Middle frontal gyrus (tissue), 1 donor: ENCODE data around the gene SOX6.
"Not testable (repeated sequence)": the region's sequence is repeated elsewhere in the genome, so short reads cannot be mapped to it uniquely, and the experiment has no call there.

Source experiments
- DNase-seq: peaks from one replicate; pipeline ENCODE4 v3.0.0-alpha.2; 2015; ENCODE audit warnings: low spot score; ENCODE audit errors: extremely low spot score

Gene SOX6

DNA sequence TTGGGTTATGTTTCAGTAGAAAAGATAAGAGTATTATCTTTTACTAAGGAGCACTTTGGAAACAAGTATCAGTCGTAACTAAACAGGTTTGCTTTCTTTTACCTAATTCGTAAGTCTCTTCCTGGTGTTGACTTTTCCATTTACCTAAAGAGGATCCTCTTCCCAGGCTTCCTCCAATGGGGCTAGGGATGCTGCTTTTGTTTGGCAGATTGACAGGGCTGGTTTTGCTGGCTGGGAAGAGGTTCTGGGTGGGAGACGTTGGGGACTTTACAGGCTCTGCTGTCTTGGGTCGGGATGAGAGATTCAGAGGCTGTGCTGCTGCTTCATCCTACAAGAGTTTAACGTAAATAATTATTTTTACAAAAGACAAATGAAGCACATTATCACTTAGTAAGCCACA is 306.7 kb downstream of the SOX6 start:
- no peak for DNase-seq

DNA sequence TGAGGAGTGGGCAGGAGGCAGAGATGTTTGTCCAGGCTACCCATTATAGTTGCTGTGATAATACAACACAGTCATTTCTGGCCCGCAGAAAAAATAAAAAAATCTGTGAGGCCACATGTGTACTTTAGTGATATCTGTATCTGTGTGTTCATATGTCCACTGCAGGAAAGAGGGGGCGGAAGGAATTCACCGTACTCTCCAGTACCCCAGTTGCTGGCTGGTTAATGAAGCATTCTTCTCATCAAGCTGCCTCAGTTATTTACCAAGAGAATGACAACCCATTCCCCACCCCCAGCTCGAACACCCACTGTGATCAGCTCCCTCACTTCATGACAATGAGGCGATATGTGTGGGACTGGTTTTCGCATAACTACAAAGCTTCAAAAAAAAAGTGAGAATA is 309.3 kb downstream of the SOX6 start:
- no peak for DNase-seq

DNA sequence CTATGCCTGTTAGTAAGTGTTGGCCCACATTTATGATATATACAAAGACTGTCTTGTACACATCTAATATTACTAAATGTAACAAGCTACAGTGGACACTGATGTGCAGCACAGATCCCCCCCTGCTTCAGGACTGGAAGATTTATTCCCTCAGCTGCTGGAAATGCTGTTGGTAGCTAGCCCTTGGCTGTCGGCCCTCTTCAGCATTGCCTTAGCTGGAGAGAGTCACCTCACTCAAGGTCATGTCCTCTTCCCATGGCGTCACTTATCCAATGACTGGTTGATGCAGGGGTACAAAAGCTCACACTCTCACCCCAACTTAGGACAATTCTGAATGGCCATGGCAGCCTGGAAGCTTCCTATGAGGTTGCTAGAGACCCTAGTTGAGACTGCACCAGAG is 312.7 kb downstream of the SOX6 start:
- DNase-seq, result no peak

DNA sequence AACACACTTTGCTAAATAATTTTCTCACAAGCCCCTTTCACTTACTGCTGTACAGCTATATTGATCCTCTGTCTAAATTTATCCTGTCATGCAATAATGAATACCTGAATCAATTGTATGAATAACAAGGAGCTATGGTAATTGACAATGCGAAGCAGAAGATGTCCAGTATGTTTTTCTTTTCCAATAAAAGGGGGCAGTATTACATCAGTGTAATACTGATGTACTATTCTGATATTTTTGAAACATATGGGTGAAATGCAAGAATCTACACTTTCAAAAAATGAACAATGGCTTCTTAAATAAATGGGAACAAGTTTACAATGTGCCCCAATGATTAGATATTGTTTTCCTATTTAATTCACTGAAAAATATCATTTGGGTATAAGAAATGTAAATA is 315.1 kb downstream of the SOX6 start:
- no peak for DNase-seq

DNA sequence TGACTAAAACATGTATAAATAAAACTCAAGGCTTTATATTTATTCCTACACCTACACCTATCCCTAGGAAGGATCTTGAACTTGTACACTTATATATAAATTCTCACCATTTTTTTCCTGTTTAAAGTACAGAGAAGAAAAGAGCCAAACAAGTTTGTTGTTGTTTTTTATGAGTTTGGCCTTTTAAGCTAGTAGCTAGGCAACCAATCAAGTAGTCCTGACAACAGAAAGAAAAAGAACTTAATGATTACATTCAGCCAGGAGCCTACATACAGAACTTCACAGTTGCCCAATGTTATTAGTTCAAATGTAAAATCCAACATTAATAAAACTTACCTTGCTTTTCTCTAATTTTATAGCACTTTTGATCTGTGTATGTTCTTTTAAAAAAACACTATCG is 316.2 kb downstream of the SOX6 start:
- DNase-seq, result no peak

DNA sequence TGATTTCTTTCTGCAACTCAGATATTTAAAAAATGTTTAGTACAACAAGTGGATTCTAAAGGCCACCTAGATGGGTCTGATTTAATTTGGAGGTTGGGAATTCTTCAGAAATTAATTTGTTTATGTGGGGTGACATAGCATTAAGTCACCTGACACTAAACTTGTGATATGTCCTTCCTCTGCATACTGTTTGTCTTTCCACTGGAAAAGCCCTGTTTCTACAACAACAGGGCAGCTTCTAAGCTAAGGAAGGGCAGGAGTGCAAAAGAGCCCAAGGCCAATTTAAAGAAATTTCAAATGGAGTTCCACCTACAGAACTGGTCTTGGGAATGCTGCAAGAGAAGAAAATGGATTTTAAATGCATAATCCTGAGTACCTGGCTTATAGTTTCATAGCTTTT is 319.2 kb downstream of the SOX6 start:
- no peak for DNase-seq

DNA sequence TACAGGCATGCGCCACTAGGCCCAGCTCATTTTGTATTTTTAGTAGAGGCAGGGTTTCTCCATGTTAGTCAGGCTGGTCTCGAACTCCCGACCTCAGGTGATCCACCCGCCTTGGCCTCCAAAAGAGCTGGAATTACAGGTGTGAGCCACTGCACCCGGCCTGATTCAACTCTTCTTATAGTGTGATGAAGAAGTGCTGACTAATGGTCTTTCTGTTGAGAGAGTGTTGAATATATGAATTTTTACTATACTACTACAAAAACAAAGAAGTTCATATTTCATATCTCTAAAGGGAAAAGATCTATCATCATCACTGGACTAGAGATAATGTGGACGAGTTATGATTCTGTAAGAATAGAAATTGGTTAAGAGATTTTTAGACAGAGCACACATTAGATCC is 320.1 kb downstream of the SOX6 start:
- DNase-seq, result no peak

DNA sequence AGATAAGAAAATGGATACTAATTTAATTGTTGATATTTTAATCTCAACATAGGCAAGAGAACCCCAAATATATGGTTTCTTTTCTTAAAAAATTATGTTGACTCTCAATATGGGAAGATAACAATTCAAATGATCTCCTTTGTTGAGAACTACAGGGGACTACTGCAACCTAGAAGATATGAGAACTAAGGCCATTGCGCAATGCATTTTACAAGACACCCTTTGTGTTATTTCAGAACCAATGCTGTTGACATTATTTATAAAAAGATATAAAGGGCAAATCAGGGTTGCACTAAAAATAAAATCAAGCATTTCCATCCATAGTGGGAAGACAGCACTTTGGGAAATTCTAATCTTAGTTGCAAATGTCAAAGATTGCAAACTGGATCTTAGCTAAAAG is 322.3 kb downstream of the SOX6 start:
- DNase-seq, result no peak

DNA sequence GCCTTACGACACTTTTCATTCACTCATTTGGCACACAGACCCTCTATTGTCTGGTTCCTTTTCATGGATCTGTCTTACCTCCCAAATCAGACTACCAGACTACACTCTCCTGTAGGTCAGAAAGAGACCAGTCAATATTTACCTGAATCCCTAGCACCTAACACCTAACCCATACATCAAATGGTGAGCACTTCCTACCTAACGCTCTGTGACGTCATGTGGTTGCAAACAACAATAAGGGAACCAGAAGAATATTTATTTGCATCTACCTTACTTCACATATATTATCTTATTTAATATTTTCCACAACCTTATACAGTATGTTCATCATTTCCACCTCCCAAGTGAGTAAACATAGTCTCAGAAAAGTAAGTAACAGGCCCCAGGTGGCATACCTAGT is 323.4 kb downstream of the SOX6 start:
- no peak for DNase-seq

DNA sequence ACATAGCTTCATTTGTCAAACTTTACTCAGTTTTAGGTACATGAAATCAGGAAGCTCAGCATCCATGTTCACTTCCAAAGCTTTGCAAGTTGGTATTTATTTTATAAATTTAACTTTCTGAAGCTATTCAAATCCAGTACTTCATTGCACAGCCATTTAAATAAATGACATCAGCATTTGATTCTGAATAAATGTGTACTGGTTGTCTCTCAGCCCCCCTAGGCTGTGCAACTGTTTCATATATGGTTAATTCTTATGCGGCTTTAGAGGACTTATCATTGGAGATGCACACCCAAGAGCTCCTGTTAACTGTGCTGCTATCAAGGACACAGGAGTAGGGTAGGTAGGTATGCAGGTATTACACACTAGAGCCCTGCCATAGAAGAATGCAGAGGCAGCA is 325.1 kb downstream of the SOX6 start:
- DNase-seq, result no peak

DNA sequence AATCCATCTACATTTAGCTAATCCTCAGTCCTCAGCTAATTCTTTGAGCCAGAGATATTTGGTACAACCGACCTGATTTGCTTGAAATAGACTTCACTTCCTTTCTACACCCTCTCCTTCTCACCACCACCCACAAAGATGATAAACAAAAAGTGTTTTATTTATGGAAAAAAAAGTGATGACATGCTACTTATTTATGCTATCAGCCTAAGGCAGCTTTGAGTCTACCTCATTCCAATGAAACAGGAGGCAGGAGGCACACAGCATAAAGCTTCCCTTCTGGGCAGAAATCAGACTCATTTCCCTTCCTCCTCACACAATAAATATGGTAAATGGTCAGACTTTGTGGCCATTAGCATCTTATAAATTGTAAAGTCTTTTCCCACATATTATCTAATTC is 325.7 kb downstream of the SOX6 start:
- no peak for DNase-seq

DNA sequence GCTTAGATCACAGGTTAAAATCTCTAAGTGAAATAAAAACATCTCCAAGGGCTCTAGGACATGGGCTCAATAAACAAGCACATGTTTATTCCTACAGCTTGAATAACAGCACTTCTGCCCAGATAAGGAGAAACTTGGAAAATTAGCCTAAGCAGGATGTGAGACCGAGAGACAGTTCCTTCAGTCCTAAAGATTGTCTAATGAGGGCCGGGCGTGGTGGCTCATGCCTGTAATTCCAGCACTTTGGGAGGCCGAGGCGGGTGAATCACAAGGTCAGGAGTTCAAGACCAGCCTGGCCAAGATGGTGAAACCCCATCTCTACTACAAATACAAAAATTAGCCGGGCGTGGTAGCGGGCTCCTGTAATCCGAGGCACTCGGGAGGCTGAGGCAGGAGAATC is 327.2 kb downstream of the SOX6 start:
- DNase-seq, result not testable (repeated sequence)

DNA sequence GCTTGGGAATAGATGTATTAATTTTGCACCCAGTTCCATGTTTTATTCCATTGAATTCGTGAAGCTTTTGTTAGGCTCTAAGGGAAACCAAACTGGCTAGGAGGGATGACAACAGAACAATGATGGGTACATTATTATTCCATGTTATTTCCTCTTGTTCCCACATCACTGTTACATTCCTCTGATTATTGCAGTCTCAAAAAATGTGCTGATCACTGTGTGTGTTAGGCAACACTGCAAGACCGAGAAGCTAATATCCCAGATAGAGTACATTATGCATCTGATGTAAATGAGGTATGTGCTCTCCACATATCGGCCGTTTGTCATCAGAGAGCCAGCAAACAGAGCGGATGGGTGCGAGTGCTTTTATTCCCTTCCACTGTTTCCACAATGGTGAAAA is 327.9 kb downstream of the SOX6 start:
- no peak for DNase-seq

DNA sequence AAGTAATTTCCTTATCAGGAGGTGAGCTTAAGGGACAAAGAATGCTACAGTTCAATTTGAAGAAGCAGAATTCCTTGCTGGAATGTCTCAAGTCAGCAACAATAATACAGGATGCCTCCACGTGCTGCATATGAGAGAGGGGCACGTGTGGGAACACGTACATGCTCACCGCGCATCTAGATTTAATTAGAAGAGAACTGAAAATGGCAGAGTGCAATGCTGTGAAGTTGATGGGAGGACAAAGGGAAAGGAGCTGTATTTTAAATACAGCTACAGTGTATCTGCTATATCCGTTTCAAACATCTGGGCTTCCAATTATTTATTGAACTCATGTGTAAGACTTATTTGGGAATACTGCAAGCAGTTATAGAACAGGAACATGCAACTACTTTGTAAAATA is 328.7 kb downstream of the SOX6 start:
- no peak for DNase-seq

DNA sequence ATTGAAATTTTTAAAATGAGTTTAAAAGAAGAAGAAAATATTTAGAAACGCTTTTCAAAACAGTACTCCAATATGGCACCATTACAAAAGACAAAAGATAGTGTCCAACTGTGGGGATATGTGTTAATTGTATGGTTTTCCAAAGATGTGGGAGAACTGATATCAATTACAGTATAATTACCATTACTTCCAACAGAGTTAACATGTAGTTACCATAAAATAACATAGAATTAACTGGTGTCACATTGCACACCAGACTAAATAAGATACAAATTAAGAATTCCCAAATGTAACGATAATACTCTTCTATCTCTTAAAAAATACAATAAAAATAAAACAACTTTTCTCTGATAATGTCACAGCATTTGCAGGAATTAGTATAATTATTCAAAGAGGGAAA is 329.5 kb downstream of the SOX6 start:
- DNase-seq, result no peak

DNA sequence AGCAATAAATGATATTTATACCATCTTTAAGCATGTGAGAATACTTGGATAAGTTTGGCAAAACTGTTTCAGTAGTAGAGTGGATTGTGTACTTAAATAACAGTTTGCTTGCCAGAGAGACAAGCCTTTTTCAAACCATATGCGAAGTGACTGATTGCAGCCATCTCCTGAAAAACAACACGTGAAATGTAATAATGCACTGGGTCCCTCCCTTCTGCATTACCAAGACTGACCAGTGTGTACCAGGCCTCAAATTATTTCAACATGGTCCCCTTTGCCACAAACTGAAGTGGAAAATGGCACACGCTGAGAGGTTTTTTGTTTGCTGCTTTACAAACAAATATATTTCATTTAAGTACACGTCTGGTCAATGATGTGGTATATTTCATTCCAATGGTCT is 337.4 kb downstream of the SOX6 start:
- DNase-seq, result no peak

DNA sequence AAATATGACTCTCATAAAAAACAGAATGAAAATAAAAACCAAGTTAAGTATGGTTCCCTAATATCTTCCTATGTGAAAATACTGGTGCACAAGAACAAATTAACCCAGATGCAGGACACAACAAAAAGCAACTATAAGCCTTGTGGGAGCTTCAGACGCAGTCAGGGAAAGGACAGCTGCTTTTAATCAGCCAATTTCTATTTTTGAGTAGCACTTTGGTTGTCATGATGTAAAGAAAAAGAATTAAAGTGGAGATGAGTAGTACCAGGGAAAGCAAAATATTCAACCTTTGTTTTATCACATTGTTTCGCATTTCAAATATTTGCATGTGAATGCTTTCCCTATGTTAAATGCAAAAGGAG is 339.9 kb downstream of the SOX6 start:
- no peak for DNase-seq

DNA sequence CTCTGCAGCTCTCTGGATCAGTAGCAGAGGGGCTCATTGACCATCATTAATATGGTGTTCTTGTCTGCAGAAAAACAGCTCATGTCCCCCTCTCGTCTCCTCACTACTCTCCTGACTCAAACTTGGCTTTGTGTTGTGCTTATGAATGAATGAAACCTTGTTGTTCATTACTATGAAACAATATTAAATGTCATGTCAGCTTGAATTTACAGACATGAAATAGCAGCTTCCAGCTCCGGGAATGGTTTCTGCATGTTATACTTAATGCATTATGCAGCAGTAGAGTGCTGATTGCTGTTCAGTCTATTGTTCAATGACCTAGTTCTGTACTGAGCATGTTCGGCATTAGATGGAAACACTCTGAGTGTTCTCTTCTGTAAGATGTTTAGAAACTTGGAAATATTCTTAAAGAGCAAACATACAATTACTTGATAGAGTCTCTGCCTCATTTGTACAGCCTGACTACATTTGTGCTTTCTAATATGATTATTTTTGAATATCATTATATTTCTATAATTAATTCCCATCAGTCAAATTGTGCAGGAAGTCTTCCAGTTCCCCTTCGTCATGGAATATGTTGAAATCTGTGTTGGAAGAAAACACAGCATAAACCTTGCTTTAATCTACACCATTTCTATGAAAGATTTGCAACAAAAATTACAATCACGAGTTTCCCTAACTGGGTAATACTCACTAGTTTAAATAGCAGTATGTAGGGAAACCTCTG is 340.4 kb downstream of the SOX6 start:
- DNase-seq, result no peak

DNA sequence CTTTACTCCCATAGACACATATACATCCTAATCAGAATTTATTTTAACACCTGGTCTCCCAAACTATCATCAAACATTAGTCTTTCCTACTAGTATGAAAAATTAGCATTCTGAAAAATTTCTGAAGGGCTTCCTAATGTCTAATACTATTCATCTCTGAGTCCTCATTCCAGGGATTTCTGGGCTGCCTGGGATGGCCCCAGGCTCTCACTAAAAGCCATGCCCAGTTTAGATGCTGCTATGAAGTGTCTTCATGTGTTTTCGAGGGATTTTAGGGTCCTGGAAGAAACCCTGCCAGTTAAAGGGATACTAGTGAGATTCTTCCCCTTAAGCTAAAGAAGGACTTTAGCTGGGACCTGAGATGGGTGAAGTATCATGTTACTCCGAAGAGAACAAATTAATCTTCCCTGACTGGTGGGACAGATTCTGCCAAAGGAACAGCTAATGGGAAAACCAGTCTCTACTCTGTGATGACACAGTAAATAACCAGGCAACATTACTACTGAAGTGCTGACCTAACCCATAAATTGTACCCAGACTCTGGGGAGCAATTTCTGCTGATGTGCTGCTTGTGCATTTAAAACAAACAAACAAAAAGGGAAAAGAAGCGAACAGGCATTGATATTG is 342.6 kb downstream of the SOX6 start:
- DNase-seq, result no peak

DNA sequence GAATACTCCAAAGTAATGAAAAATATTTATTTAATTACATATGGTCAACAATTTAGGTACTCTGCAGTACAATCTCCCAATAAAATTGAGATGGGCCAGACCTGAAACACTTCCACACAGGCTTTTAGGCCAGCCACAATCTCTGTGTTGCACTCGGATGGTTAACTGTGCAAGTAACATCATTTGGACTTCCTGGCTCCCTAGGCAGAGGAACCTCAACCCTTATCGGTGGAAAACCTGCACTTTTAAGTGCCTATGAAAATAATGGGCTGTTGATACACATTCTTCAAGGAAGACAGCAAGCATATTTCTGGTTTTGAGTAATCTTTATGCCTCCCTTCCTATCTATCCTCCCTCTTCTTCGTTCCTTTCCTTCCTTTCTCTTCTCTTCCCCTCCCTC is 343.1 kb downstream of the SOX6 start:
- no peak for DNase-seq

DNA sequence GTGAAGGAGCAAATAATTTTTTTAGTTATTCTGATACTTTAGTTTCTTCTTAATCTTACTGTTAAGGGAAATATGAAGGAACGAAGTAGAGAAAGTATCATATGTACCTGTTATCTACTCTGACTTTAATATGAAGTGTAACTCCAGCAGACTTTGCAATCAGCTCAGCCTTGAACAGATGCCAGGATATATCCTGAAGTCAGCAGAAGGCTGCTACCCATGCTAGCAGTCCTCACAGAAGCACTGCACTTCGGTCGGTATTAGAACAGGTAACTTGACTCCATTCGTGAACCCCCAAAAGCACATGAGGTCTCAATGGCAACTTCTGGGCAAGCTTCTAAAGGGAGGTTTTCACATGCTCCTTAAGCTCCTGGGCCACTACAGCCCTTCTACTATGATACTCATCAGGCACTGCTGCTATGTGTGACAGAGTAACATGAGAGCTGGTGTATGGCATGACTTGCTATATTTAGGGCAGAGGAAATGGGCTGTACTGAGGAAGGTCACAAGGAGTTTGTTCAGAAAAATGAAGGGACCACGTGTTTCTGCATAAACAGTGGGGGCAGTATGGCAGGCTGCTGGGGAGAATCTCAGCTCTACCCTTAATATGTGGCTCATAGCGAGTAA is 344.1 kb downstream of the SOX6 start:
- DNase-seq, result no peak

DNA sequence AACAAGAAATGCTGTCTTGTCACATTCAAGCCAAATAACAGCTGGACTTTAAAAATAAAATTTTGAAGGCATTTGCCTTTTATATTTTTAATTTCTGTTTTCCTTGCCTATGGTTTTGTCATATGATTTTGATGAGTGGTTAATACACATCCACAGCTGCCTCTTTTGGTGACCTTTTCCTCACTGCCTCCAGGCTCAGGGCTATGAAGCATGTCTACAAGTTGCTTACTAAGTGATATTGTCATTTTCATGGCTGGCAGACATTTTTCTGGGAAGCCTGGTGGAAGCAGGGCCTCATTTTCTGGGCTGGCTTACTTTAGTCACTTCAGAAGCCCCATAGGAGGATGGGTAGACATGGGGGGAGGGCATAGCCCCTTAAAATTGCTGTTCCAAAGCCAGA is 344.9 kb downstream of the SOX6 start:
- no peak for DNase-seq

DNA sequence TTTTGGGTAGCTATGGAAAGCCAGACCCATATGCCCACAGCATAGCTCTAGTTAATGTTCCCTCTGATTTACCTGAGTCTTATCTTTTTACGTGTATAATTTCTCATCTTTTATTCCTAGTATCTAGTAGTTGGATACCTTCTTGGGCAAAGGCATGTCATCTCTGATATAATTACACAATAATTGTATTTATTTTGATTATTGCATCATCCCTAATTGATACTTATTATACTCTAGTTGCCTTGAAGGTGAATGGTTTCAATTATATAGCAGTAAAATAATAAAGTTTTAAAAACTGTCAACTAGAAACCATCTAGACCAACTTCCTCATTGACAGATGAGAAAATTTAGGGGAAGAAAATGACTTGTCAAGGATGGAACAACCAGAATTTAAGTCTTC is 347.3 kb downstream of the SOX6 start:
- DNase-seq, result no peak
